Keratinocyte (primary cell): ENCODE results near the gene ITPR1.

Experiments used
- CTCF ChIP-seq, 3 experiments: IDR thresholded peaks in 1 of 3; conservative IDR thresholded peaks in 1 of 3; optimal IDR thresholded peaks in 1 of 3; 2 replicates in 2 of 3; 3 replicates in 1 of 3; pipeline versions ENCODE3 to v1.5.1; 2011; ENCODE audit warnings: low read length in 3 of 3, mild to moderate bottlenecking in 3 of 3, moderate library complexity in 2 of 3, control low read depth in 1 of 3, inconsistent platforms in 1 of 3; ENCODE audit not compliant: insufficient read depth in 2 of 3; ENCODE audit errors: extremely low read depth in 1 of 3
- EZH2 ChIP-seq: IDR thresholded peaks from one replicate; pipeline ENCODE4 v1.6.1; 2012; ENCODE audit warnings: inconsistent platforms, mild to moderate bottlenecking, low read length, moderate library complexity

DNA sequence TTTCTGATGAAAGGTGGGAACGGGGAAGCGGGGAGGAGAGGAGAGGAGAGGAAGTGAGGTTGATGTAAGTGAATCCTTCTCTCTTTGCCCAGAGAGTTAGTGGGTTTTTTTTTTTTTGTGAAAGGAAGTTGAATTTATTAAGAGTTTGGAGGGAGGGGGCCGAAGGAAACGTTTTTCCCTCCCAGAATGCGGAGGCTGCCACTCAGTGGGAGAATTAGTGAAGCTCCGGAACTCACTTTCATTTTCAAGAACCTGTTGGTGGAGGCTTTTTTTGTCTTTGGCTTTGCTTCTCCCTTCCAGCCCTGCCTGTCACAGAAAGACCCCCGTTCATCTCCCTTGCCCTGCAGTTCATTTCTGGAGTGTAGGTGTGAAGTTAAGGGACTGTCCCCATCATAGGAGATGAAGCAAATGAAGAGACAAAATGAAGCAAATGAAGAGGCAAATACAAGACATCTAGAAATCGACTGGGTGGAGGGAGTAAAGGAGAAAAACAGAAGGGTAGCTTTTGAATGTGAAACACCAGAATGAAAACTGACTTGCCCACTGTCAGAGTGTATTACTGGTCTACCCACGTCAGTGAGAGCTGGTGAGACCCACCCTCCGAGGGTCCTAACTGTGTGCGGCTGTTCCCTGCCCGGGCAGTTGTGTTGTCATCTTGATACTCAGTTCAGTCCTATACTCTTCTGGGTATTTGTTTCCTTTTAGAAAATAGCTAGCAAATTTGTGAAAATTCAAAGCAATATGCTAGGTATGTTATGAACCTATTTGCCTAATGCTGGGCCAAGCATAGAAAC, 91.5 kb downstream of the ITPR1 start:
- peak in 1 of 3 experiments; percentile 2 for TF ChIP-seq CTCF (optimal IDR thresholded peaks at IDR 0.05 in 1 of 3, IDR thresholded peaks at IDR 0.05 in 1 of 3, conservative IDR thresholded peaks at IDR 0.05 in 1 of 3; ENCODE audit: extremely low read depth in 1 of 3, insufficient read depth in 2 of 3, low read length in 3 of 3)
- TF ChIP-seq EZH2, result no peak
